ENCODE results near the gene KRTAP12-3. TPM values are rescaled to one million over a fixed set of nuclear protein-coding genes. Genes with fewer than 3 reads are reported as not detected.
"Not testable (repeated sequence)": the region's sequence is repeated elsewhere in the genome, so short reads cannot be mapped to it uniquely, and the experiment has no call there.

KRTAP12-3 gene
- total RNA-seq, 4 donors from 2014 or later = 3.2 to 11.5 TPM; not detected in 2

DNA sequence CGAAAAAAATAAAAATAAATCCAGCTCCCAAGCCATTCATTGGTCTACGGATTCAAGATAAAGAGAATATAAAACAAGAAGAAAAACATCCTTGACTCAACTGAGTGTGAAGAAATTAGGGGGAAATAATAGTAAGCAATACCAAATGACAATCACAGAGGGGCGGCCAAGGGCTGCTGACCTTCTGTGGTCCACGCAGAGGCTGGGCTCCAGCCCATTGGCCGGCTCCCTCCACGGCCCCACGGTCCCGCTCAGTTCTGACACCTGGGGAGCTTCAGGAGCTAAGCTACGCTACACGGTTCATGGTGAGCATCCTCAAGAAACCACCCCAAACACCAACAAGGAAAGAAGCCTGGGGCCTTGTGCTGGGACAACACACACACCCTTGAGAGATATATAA is 38.8 kb downstream of the KRTAP12-3 start:
- Histone ChIP-seq H3K27ac (no peak overlapping the region), H3K4me1 (no peaks in the 10 kb centered on the region), H3K27me3 (peaks cover 58% of the 10 kb centered on the region), H3K36me3 (no peaks in the 10 kb centered on the region), H3K9me3 (no peaks in the 10 kb centered on the region), H3K4me3 (no peak overlapping the region)
- DNase-seq (ENCODE audit: low spot score in 2 of 2) = no peak
- 68% methylated on average over 10 of the region's 10 CpGs for WGBS
- TF ChIP-seq, protein P1, sequence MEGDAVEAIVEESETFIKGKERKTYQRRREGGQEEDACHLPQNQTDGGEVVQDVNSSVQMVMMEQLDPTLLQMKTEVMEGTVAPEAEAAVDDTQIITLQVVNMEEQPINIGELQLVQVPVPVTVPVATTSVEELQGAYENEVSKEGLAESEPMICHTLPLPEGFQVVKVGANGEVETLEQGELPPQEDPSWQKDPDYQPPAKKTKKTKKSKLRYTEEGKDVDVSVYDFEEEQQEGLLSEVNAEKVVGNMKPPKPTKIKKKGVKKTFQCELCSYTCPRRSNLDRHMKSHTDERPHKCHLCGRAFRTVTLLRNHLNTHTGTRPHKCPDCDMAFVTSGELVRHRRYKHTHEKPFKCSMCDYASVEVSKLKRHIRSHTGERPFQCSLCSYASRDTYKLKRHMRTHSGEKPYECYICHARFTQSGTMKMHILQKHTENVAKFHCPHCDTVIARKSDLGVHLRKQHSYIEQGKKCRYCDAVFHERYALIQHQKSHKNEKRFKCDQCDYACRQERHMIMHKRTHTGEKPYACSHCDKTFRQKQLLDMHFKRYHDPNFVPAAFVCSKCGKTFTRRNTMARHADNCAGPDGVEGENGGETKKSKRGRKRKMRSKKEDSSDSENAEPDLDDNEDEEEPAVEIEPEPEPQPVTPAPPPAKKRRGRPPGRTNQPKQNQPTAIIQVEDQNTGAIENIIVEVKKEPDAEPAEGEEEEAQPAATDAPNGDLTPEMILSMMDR (IDR thresholded peaks at IDR 0.05) = no peak
- TF ChIP-seq EP300 (IDR thresholded peaks at IDR 0.05) (no peak), POLR2AphosphoS5 (IDR thresholded peaks at IDR 0.05) (no peak), POLR2A (IDR thresholded peaks at IDR 0.05) (no peak)

- DNase-seq (ENCODE audit: low spot score in 2 of 2); H3K36me3 ChIP-seq; H3K27ac ChIP-seq; H3K4me1 ChIP-seq; H3K4me3 ChIP-seq; H3K9me3 ChIP-seq: not testable (repeated sequence)
- peaks cover 66% of the 10 kb centered on the region for H3K27me3 ChIP-seq
- WGBS = 53% methylated on average over 21 of the region's 21 CpGs
Observed at GRCh38 chr21:44697172-44697810, 39.6 kb downstream of the KRTAP12-3 start, which contains the start of gene KRTAP10-12. KRTAP10-12 (plus strand) TSS chr21:44697172; CDS start chr21:44697202, 30 bp downstream.

DNA sequence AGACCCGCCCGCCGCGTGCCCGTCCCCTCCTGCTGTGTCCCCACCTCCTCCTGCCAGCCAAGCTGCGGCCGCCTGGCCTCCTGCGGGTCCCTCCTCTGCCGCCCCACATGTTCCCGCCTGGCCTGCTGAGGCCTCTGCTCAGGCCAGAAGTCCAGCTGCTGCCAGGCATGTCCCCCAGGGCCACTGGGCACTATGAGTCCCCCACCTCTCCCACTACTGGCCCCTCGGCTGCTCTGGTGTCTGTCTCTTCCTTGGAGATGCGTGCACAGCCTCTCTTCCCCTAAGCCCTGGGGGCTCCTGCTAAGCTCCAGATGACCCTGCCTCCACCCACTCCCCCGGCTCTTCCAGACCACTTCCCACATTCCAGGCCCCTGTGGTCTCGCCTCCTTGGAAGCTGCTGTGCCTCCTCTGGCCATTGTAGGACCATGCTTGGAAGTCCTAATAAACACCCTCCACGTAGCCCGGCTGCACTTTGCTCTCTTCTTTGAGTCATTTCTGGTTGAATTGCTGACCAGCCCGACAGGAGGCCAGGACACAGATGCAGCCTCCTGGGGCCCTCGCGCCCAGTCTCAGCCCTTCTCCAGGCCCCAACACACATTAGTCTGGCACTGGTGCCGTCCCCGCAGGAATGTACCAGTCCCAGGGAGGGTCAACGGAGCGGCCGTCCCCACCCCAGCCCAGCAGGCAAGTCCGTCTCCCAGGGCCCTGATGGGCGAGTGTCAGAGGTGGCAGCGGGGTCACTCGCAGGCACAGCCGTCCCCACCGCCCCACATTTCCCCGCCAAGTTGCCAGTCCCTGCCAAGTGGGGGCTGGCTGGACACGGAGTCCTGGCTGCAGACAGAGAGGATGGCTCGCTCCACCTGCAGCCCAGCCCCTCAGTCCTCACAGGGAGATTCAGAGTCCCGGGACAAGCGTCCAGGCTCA is 40.3 kb downstream of the KRTAP12-3 start:
- no peak for DNase-seq (ENCODE audit: low spot score in 2 of 2)
- no peaks in the 10 kb centered on the region for H3K9me3 ChIP-seq
- no peaks in the 10 kb centered on the region for H3K36me3 ChIP-seq
- TF ChIP-seq, protein P1 (IDR thresholded peaks at IDR 0.05) = no peak
- no peak for TF ChIP-seq EP300 (IDR thresholded peaks at IDR 0.05)
- no peak for TF ChIP-seq POLR2AphosphoS5 (IDR thresholded peaks at IDR 0.05)
- TF ChIP-seq POLR2A (IDR thresholded peaks at IDR 0.05) = no peak
- H3K27me3 ChIP-seq = peaks cover 73% of the 10 kb centered on the region
- H3K4me3 ChIP-seq = no peak overlapping the region
- no peaks in the 10 kb centered on the region for H3K4me1 ChIP-seq
- 60% methylated on average over 16 of the region's 35 CpGs for whole genome bisulfite sequencing
- no peak overlapping the region for H3K27ac ChIP-seq

DNA sequence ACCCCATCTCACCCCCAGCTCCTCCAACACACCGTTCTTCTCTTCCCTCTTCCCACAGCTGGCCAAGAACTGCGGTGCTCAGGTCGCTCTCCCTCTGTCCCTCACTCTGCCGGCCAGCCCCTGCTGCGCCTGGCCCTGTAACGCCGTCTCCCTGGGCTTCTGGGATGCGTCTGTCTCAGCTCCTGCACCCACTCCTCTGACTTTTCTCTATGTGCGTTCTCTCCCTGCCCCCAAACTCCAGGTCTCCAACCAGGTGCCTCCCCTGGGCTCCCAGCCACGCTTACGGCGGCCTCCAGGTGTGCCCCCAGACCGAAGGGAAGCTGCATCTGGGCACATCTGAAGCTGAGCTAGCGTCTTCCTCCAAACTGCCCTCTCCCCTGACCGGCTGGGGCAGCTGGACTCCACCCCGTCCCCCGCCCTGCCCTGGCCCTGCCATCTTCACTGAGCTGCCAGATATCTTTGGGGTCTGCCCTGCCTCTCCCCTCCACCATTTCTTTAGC is 41.8 kb downstream of the KRTAP12-3 start:
- H3K9me3 ChIP-seq = no peaks in the 10 kb centered on the region
- no peaks in the 10 kb centered on the region for H3K36me3 ChIP-seq
- H3K27ac ChIP-seq = no peak overlapping the region
- H3K4me1 ChIP-seq = no peaks in the 10 kb centered on the region
- 66% methylated on average over 17 of the region's 17 CpGs for WGBS
- H3K4me3 ChIP-seq = no peak overlapping the region
- H3K27me3 ChIP-seq = peaks cover 88% of the 10 kb centered on the region
- DNase-seq (ENCODE audit: low spot score in 2 of 2) = no peak
- no peak for TF ChIP-seq EP300 (IDR thresholded peaks at IDR 0.05)
- no peak for TF ChIP-seq POLR2A (IDR thresholded peaks at IDR 0.05)
- no peak for TF ChIP-seq POLR2AphosphoS5 (IDR thresholded peaks at IDR 0.05)

GRCh38 chr21:44700101-44701022 is 42.6 kb downstream of the KRTAP12-3 start:
- Histone ChIP-seq H3K36me3 (no peaks in the 10 kb centered on the region), H3K9me3 (no peaks in the 10 kb centered on the region), H3K4me1 (no peaks in the 10 kb centered on the region), H3K27ac (no peak overlapping the region), H3K27me3 (peaks cover 91% of the 10 kb centered on the region), H3K4me3 (no peak overlapping the region)
- no peak for DNase-seq (ENCODE audit: low spot score in 2 of 2)
- WGBS = 71% methylated on average over 17 of the region's 21 CpGs
- TF ChIP-seq EP300 (IDR thresholded peaks at IDR 0.05) (no peak), POLR2A (IDR thresholded peaks at IDR 0.05) (no peak), POLR2AphosphoS5 (IDR thresholded peaks at IDR 0.05) (no peak)
- TF ChIP-seq, protein P1 (IDR thresholded peaks at IDR 0.05) = no peak
